NCI-H2029 treated with DMSO at 0.1 percent for 48 hours (cell line): ENCODE measurements around the gene ZDHHC20.
"Not testable (repeated sequence)": the region's sequence is repeated elsewhere in the genome, so short reads cannot be mapped to it uniquely, and the experiment has no call there.

Source experiments
- DNase-seq: peaks from one replicate; lab custom pipeline; 2025; lab: John Stamatoyannopoulos, UW

The ZDHHC20 gene

DNA sequence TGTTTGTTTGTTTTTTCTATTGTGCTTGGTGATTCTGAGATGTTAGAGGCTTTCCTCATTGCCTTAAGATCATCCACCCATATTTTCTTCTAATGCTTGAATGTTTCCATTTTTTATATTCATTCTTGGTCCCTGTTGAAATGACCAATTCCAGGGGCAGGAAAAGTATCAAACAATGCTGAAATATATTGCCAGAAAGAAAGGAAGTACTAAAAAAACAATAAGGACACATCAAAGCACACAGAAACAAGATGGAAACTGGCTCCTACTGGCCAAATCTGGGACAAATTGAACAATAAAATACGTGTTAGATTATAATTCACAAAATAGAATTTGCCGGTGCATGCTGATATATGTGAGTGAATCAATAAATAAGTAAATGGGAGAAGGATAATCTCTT is 23.9 kb downstream of the ZDHHC20 start:
- no peak for DNase-seq

DNA sequence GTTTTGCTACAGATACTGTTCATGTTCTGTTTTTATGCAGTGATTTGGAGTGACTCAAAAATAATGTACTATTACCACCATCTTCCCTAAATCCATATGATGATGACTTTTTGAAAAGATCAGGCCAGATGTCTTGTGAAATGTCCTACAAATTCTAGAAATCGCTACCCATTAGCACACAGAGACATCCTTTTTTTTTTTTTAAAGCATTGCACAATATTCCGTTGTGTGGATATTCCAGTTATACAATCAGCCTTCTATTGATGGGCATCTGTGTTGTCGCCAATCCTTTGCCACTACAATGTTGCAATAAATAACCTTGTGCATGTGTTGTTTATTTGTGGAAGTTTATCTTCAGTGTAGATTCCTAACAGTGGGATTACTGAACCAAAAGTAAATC is 24.5 kb downstream of the ZDHHC20 start:
- no peak for DNase-seq

DNA sequence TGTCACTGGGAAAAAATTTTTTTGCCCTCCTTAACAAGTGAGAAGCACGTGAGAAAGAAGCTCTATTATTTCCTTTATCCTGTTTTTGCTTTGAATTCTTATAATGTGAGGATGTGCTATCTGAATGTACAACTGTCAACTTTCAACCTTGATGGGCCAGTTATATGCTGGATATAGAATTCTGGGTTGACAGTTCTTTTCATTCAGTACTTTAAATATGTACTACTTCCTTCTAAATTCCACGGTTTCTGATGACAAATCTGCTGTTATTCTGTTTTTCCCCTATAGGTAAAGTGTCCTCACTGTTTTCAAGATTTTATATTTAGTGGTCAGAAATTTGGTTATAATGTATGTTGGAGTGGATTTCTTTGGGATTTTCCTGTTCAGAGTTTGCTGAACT is 29.9 kb downstream of the ZDHHC20 start:
- no peak for DNase-seq

DNA sequence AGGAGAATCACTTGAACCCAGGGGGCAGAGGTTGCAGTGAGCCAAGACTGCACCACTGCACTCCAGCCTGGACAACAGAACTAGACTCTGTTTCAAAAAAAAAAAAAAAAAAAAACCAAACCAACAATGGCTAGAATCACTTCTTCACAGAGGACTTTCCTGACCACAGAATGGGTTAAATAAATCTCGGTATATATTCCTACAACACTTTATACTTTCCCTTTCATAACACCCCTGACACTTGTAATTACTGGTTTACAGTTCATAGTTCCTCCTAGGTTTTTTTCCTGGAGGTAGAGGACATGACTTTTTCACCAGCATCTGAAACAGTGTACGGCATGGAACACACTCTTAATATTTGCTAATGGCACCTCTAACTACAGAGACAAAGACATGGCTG is 31.4 kb downstream of the ZDHHC20 start:
- DNase-seq: no peak

DNA sequence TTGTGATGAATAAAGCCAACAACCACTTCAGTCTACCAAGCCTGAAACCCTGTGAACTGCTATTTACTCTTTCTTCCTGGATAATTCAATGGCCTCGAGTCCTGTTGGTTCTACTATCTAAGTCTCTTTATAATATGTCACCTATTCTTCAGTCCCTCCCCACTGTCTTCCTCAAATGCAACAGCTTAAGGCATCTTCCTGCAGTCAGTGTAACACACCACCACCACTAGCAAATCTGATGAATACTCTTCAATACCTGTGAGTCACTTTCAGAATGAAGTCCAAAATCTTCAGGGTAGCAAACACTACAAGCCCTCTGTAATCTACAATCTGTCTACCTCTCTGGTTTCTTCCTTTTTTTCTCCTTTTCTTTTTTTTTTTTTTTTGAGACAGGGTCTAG is 32.9 kb downstream of the ZDHHC20 start:
- no peak for DNase-seq

DNA sequence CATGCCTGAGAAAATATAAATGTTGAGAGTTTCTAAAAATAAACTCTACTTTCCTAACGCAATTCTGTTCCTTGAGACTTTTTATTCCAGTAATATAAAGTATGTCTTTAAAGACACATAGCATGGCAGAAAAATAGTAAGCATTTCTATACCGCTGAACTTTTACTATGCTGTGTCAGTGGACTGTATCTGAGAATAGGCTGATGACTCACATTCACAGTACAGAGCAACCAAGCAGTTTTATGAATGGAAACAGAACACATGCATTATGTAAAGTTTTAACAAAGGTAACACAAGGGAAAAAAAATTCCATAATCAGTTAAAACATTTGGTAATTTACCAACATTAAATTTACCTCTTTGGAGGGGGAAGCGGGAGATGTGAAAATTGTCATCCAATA is 38.4 kb downstream of the ZDHHC20 start:
- no peak for DNase-seq

DNA sequence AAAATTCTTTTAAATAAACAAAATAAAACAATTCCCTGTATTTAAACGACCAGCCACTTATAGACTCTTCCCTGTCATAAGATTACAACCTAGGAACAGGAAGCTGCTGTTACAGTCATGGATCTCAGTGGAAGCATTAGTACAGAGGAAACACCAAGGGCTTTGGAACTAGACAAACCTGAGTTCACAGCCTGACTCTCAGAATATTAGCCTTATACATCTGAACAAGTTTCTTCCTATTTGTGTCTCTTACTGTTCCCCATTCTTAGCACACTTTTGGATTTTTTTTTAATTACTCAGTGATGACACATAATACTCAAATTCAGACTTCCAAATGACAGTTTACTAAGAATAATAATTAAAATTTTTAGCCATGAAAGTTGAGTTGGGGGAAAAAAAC is 46.1 kb downstream of the ZDHHC20 start:
- DNase-seq: no peak

DNA sequence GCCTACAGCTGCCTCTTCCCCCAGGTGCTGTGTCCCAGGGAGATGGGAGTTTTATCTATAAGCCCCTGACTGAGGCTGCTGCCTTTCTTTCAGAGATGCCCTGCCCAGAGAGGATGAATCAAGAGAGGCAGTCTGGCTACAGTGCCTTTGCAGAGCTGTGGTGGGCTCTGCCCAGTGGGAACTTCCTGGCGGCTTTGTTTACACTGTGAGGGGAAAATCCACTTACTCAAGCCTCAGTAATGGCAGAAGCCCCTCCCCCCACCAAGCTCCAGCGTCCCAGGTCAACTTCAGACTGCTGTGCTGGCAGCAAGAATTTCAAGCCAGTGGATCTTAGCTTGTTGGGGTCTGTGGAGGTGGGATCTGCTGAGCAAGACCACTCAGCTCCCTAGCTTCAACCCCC is 48.6 kb downstream of the ZDHHC20 start:
- DNase-seq: not testable (repeated sequence)

GRCh38 chr13:21405309-21405708 is 53.8 kb downstream of the ZDHHC20 start:
- DNase-seq: no peak

- DNase-seq: no peak
Measured at GRCh38 chr13:21402586-21403307, 56.4 kb downstream of the ZDHHC20 start.

- no peak for DNase-seq
Measured at GRCh38 chr13:21399741-21400140, 59.4 kb downstream of the ZDHHC20 start.

- no peak for DNase-seq
Measured at GRCh38 chr13:21395953-21396352, 63.1 kb downstream of the ZDHHC20 start.

GRCh38 chr13:21389124-21389523 is 70.0 kb downstream of the ZDHHC20 start:
- DNase-seq: no peak

GRCh38 chr13:21385710-21386109 is 73.4 kb downstream of the ZDHHC20 start:
- no peak for DNase-seq

DNA sequence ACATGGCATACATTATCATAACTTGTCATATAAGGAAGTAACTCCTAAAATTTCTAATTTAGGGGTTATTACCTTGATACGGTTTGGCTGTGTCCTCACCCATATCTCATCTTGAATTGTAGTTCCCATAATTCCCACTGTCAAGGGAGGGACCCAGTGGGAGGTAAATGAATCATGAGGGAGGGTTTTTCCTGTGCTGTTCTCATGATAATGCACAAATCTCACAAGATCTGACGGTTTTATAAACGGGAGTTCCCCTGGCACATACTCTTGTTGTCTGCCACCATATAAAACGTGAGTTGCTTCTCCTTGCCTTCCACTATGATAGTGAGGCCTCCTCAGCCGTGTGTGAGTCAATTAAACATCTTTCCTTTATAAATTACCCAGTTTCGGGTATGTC is 76.0 kb downstream of the ZDHHC20 start:
- no peak for DNase-seq

DNA sequence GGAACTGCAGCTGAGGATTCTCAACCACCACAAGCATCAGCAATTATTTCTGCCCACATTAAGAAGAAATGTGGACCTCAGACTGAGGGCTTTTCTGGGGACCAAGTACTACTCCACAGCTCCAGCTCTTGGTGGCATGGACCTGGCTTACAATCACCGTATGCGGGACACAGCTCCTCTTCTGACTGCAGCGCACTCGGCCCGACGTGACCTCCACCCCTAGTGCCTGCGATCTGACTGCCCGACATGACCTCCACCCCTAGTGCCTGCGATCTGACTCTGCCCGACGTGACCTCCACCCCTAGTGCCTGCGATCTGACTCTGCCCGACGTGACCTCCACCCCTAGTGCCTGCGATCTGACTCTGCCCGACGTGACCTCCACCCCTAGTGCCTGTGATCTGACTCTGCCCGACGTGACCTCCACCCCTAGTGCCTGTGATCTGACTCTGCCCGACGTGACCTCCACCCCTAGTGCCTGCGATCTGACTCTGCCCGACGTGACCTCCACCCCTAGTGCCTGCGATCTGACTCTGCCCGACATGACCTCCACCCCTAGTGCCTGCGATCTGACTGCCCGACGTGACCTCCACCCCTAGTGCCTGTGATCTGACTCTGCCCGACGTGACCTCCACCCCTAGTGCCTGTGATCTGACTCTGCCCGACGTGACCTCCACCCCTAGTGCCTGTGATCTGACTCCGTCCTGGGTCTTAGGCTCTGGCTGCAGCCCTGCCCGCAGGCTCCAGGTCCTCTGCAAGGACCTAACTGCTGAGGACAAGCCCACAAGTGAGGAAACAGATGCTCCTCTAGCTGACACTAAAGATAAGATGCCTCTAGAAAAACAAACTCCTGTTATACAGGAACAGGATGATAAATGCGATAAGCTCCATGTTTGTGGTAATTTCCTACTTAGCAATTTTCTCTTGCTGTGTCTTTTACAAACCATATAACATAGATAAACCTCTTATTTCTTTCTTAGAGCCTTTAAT is 81.8 kb downstream of the ZDHHC20 start:
- not testable (repeated sequence) for DNase-seq

DNA sequence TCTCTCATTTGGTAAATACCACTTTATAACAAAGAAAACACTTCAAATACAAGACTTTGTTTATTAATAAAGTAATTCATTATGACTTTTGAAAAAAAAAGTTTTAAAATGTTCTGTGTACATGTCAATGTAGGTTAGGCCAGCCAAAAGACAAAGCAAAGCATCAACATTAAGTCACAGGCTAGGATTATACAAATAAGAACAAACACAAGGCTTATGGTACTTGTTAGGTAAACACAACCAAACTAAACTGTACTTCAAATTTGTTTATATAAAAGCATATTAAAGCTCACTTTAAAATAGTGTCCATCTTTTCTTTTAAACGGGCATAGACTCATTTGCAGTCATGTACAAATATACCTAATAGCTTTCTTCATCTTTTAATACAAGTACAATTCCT is 86.6 kb downstream of the ZDHHC20 start:
- no peak for DNase-seq

- DNase-seq: no peak
Measured at GRCh38 chr13:21371011-21371410, 88.1 kb downstream of the ZDHHC20 start.

- no peak for DNase-seq
Measured at GRCh38 chr13:21365574-21365973, 93.5 kb downstream of the ZDHHC20 start.

DNA sequence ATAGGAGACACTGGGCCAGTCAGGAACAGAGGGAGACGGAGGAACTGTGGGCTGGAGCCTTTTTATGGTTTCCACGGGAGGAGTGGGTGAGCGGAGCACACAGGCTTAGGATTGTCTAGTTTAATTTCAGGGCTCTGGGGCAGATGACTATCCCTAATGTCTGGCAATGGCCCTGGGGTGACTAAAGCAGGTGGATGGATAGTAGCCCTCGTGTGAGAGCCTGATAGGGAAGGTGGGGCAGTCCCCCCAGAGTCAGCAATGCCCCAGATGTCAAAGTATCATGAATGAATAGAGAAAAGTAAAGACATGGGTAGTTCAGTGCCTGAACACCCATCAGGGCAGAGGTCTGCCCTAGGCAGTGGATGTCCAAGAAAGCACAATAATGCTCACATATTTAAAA is 94.2 kb downstream of the ZDHHC20 start:
- no peak for DNase-seq

DNA sequence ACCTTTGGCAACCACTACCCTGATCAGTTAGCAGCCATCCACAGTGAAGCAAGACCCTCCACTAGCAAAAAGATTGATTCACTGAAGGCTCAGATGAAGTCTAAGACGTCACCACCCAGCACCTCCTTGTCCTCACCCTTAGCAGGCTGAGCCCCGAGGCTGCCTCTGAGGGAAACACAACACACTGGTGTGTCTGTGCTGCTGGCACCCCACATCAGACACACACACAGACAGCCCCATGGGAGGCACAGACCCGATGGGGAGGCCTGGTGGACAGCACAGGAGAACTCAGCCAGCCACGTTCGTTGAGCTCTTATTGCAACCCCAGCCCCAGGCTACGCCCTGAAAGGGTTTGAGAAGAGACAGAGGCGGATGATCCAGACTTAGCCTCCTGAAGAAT is 94.7 kb downstream of the ZDHHC20 start:
- no peak for DNase-seq

GRCh38 chr13:21362741-21363140 is 96.4 kb downstream of the ZDHHC20 start:
- no peak for DNase-seq

DNA sequence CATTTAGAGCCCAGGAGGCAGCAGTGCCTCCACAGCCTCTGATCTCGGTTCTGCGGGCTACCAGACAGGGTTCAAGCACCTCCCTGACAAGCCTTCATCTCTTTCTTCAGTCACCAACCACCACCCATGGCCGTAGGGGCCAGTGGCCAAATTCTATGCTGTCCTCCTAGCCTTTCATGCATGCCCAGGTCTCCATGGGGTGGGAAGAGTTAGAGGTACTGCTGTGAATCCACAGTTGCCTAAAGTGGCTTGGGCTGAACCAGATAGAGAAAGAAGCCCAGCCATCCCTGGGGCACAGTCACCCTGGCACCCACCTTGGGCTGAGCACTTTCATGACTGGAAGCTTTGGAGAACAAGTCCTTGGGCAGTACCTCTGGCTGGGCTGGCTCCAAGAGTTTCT is 97.4 kb downstream of the ZDHHC20 start:
- DNase-seq: no peak
